GM23338 (cell line): ENCODE measurements around the gene IRF2BP2.

ENCODE experiments used
- CREB1 ChIP-seq: fragments of 250-450 bp; sonication (Bioruptor Pico); IDR thresholded peaks from 2 replicates; pipeline ENCODE4 v1.5.0; 2020; ENCODE audit warnings: low read depth, mild to moderate bottlenecking, moderate library complexity
- EZH2 ChIP-seq: fragments of 200-600 bp; sonication (generic); IDR thresholded peaks from one replicate; pipeline ENCODE4 v1.8.0; 2017; ENCODE audit warnings: antibody characterized with exemption, mild to moderate bottlenecking, low read depth; ENCODE audit not compliant: unreplicated experiment
- EZH2phosphoT487 ChIP-seq: fragments of 200-600 bp; sonication (generic); IDR thresholded peaks from one replicate; pipeline ENCODE4 v1.8.1; 2018; ENCODE audit warnings: antibody characterized with exemption; ENCODE audit not compliant: unreplicated experiment
- JUNB ChIP-seq: IDR thresholded peaks from one replicate; pipeline ENCODE4 v1.6.1; 2016; ENCODE audit warnings: antibody characterized with exemption; ENCODE audit not compliant: unreplicated experiment
- NANOG ChIP-seq: IDR thresholded peaks from 2 replicates; pipeline ENCODE4 v1.6.1; 2016; ENCODE audit warnings: antibody characterized with exemption, borderline replicate concordance
- POLR2AphosphoS5 ChIP-seq: IDR thresholded peaks from 2 replicates; pipeline ENCODE4 v1.6.1; 2016; ENCODE audit warnings: antibody characterized with exemption, low read depth
- STAT1 ChIP-seq: IDR thresholded peaks from one replicate; pipeline ENCODE4 v1.6.1; 2016; ENCODE audit warnings: antibody characterized with exemption; ENCODE audit not compliant: unreplicated experiment
- ZNF114 ChIP-seq: fragments of 250-450 bp; sonication (Bioruptor Pico); IDR thresholded peaks from 2 replicates; pipeline ENCODE4 v1.5.0; 2020; ENCODE audit warnings: mild to moderate bottlenecking, moderate library complexity
- ZNF331 ChIP-seq: fragments of 250-450 bp; sonication (Bioruptor Pico); IDR thresholded peaks from 2 replicates; pipeline ENCODE4 v1.5.0; 2020; ENCODE audit warnings: low read depth, mild to moderate bottlenecking, moderate library complexity
- TF ChIP-seq, protein P1 (sequence below), 2 experiments: fragments of 200-600 bp in 1 of 2; sonication (generic) in 1 of 2; conservative IDR thresholded peaks; 2 replicates each; pipeline versions ENCODE4 v1.5.1 to v1.6.1; 2016 to 2017; ENCODE audit warnings: antibody characterized with exemption in 2 of 2, low read depth in 2 of 2, mild to moderate bottlenecking in 2 of 2, moderate library complexity in 1 of 2
- TF ChIP-seq, protein P2 (sequence below): IDR thresholded peaks from one replicate; pipeline ENCODE4 v1.6.1; 2018; ENCODE audit warnings: antibody characterized with exemption; ENCODE audit not compliant: unreplicated experiment
- TF ChIP-seq, protein P3 (sequence below): IDR thresholded peaks from 2 replicates; pipeline ENCODE4 v1.6.1; 2016; ENCODE audit warnings: antibody characterized with exemption

DNA sequence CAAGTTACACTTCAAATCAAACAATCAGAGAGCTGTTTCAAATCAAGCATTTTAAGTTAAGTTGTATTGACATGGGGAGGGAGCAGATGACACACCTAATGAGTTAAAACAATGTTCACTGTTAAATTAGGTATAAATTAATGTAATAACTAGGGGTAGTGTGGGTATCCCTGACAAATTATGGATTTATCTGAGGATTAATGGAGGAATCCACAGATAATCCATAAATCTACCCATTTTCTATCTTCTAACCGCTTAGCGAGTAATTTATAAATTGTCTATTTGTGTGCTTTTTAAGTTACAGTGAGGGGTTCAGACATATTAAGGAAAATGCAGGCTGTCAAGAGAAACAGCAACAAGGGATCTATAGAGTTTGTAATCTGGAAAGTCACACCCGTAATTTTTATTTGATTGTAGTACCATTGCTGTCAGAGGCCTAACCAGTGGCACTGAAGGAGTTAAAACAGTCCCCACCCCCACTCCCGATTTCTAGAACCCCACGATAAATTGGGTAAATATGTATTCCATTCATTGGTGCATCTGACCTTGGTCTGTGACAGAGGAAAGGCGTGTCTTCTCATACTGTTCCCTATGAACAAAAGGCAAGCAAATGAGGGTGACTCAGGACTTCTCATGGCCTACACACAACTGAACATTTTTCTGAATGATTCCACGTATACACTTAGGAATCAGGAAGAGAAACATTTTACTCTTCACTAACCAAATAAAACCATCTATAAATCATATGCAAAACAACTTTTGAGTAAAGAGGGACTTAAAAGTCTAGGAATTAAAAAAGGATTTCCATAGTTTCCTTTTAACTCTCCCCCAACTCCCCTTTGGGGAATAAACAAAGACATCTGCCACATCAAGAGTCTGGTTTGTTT is 7.4 kb downstream of the IRF2BP2 start:
- no peak for TF ChIP-seq EZH2
- TF ChIP-seq, protein P1, sequence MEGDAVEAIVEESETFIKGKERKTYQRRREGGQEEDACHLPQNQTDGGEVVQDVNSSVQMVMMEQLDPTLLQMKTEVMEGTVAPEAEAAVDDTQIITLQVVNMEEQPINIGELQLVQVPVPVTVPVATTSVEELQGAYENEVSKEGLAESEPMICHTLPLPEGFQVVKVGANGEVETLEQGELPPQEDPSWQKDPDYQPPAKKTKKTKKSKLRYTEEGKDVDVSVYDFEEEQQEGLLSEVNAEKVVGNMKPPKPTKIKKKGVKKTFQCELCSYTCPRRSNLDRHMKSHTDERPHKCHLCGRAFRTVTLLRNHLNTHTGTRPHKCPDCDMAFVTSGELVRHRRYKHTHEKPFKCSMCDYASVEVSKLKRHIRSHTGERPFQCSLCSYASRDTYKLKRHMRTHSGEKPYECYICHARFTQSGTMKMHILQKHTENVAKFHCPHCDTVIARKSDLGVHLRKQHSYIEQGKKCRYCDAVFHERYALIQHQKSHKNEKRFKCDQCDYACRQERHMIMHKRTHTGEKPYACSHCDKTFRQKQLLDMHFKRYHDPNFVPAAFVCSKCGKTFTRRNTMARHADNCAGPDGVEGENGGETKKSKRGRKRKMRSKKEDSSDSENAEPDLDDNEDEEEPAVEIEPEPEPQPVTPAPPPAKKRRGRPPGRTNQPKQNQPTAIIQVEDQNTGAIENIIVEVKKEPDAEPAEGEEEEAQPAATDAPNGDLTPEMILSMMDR (conservative IDR thresholded peaks at IDR 0.05; ENCODE audit: low read depth in 2 of 2) = no peak
- TF ChIP-seq, protein P2, sequence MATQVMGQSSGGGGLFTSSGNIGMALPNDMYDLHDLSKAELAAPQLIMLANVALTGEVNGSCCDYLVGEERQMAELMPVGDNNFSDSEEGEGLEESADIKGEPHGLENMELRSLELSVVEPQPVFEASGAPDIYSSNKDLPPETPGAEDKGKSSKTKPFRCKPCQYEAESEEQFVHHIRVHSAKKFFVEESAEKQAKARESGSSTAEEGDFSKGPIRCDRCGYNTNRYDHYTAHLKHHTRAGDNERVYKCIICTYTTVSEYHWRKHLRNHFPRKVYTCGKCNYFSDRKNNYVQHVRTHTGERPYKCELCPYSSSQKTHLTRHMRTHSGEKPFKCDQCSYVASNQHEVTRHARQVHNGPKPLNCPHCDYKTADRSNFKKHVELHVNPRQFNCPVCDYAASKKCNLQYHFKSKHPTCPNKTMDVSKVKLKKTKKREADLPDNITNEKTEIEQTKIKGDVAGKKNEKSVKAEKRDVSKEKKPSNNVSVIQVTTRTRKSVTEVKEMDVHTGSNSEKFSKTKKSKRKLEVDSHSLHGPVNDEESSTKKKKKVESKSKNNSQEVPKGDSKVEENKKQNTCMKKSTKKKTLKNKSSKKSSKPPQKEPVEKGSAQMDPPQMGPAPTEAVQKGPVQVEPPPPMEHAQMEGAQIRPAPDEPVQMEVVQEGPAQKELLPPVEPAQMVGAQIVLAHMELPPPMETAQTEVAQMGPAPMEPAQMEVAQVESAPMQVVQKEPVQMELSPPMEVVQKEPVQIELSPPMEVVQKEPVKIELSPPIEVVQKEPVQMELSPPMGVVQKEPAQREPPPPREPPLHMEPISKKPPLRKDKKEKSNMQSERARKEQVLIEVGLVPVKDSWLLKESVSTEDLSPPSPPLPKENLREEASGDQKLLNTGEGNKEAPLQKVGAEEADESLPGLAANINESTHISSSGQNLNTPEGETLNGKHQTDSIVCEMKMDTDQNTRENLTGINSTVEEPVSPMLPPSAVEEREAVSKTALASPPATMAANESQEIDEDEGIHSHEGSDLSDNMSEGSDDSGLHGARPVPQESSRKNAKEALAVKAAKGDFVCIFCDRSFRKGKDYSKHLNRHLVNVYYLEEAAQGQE = no peak
- TF ChIP-seq, protein P3, sequence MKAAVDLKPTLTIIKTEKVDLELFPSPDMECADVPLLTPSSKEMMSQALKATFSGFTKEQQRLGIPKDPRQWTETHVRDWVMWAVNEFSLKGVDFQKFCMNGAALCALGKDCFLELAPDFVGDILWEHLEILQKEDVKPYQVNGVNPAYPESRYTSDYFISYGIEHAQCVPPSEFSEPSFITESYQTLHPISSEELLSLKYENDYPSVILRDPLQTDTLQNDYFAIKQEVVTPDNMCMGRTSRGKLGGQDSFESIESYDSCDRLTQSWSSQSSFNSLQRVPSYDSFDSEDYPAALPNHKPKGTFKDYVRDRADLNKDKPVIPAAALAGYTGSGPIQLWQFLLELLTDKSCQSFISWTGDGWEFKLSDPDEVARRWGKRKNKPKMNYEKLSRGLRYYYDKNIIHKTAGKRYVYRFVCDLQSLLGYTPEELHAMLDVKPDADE = no peak
- no peak for TF ChIP-seq JUNB
- no peak for TF ChIP-seq CREB1 (CRISPR knock-in tag)
- no peak for TF ChIP-seq EZH2phosphoT487
- no peak for TF ChIP-seq POLR2AphosphoS5
- no peak for TF ChIP-seq ZNF331 (CRISPR knock-in tag)
- no peak for TF ChIP-seq NANOG
- TF ChIP-seq STAT1 = no peak
- no peak for TF ChIP-seq ZNF114 (CRISPR knock-in tag)
